ENCODE results near the gene GSTA3.
"Not testable (repeated sequence)": the region's sequence is repeated elsewhere in the genome, so short reads cannot be mapped to it uniquely, and the experiment has no call there.

Gene GSTA3

DNA sequence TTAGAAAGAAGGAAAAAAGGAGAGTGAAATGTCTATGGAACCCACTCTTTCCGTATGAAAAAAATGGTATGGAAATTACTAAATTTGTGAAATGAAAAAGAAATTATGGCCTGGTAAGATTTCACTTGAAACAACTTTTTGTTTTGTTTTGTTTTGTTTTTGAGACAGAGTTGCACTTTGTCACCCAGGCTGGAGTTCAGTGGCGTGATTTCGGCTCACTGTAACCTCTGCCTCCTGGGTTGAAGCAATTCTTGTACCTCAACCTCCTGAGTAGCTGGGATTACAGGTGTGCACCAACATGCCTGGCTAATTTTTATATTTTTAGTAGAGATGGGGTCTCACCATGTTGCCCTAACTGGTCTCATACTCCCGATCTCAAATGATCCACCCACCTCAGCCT lies 51.1 kb downstream of the GSTA3 start:
- DNase-seq (ENCODE audit: low read depth): no peak

DNA sequence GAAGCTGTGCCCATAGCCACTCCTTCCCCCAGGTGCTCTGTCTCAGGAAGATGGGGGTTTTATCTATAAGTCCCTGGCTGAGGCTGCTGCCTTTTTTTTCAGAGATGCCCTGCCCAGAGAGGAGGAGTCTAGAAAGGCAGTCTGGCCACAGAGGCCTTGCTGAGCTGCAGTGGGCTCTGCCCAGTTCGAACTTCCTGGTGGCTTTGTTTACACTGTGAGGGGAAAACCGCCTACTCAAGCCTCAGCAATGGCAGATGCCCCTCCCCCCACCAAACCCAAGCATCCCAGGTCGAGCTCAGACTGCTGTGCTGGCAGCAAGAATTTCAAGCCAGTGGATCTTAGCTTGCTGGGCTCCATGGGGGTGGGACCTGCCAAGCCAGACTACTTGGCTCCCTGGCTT lies 53.4 kb downstream of the GSTA3 start:
- not testable (repeated sequence) for DNase-seq (ENCODE audit: low read depth)

DNA sequence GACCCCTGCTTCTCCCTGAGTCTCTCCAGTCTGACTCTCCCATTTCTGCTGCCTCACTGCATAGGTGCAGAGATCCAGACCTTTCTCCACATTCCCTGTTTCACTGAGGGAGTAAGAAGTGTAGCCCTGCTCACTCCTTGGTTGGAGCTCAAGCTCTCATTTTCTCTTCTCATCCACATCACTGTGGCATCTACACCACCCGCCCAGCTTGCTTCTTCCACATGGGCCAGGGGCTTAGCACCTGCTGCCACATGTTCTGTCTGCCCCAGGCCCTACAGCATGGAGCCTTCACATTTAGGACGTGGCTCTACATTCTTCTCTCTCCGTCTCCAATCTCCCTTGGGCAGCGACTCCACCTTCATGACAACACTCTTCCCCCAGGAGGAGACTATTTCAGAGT lies 60.4 kb downstream of the GSTA3 start:
- no peak for DNase-seq (ENCODE audit: low read depth)
